ENCODE results near the gene ARID1B.

DNA sequence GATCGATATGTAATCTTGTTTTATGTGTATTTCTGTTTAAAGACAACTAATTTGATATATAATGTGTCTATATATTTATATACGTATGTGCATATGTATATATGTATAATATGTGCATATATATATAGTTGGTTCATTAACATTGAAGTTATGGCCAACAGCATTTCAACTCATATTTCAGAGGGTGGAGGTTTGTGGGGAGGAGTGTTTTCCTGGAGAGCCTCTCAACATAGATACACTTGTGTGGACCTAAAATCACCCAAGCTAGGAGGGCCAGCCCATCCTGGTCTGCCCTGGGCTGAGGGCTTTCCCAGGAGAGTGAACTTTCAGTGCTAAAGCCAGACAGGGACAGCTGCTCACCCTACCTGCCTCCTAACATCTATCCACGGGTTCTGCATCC lies 477.4 kb downstream of the ARID1B start:
- TF ChIP-seq, protein P1, sequence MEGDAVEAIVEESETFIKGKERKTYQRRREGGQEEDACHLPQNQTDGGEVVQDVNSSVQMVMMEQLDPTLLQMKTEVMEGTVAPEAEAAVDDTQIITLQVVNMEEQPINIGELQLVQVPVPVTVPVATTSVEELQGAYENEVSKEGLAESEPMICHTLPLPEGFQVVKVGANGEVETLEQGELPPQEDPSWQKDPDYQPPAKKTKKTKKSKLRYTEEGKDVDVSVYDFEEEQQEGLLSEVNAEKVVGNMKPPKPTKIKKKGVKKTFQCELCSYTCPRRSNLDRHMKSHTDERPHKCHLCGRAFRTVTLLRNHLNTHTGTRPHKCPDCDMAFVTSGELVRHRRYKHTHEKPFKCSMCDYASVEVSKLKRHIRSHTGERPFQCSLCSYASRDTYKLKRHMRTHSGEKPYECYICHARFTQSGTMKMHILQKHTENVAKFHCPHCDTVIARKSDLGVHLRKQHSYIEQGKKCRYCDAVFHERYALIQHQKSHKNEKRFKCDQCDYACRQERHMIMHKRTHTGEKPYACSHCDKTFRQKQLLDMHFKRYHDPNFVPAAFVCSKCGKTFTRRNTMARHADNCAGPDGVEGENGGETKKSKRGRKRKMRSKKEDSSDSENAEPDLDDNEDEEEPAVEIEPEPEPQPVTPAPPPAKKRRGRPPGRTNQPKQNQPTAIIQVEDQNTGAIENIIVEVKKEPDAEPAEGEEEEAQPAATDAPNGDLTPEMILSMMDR (IDR thresholded peaks at IDR 0.05; ENCODE audit: low read length) = no peak
- TF ChIP-seq EZH2 (optimal IDR thresholded peaks at IDR 0.05; ENCODE audit: low read depth, low read length) = no peak

Data from MM.1S (cell line).